VCaP (cell line): ENCODE measurements around the gene GORASP2.

Source experiments
- H3K27ac ChIP-seq: fragments of 450-650 bp; 2 replicates; pipeline ENCODE4 v1.5.1; 2017
- TF ChIP-seq, protein P1 (sequence below): fragments of 450-650 bp; conservative IDR thresholded peaks from 2 replicates; pipeline ENCODE4 v1.5.1; 2017; ENCODE audit warnings: mild to moderate bottlenecking, moderate library complexity

Gene GORASP2

DNA sequence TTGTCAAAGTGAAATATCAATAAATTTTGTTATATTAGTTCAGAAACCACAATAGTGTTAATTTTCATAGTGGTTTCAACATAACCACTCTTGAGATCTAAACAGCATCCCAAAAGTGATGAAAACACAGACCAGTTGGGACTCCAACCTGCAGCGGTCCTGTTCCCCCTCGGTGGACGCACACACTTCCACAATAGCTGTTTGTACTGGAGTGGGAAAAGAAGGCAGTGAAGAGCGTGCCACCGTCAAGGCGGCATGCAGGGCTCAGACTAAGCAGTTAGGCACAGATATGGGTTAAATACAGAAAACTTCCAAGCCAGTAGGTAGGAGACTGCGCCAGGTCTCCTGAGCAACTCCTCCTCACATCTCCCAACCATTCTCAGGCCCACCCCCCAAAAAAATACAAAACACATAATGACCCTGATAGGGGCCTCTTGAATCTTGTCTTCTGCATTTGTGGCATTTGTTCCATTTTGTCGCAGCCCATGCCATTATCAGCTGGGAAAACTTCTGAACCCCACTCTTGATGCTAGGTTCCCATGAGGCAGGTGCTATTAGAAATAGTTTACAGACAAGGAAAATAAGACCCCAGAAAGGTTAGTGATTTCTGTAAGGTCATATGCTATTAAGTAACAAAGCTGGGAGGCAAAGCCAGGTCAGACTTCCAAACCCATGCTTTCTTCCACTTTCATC lies 57.7 kb downstream of the GORASP2 start:
- TF ChIP-seq, protein P1, sequence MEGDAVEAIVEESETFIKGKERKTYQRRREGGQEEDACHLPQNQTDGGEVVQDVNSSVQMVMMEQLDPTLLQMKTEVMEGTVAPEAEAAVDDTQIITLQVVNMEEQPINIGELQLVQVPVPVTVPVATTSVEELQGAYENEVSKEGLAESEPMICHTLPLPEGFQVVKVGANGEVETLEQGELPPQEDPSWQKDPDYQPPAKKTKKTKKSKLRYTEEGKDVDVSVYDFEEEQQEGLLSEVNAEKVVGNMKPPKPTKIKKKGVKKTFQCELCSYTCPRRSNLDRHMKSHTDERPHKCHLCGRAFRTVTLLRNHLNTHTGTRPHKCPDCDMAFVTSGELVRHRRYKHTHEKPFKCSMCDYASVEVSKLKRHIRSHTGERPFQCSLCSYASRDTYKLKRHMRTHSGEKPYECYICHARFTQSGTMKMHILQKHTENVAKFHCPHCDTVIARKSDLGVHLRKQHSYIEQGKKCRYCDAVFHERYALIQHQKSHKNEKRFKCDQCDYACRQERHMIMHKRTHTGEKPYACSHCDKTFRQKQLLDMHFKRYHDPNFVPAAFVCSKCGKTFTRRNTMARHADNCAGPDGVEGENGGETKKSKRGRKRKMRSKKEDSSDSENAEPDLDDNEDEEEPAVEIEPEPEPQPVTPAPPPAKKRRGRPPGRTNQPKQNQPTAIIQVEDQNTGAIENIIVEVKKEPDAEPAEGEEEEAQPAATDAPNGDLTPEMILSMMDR = no peak
- no peak overlapping the region for H3K27ac ChIP-seq

DNA sequence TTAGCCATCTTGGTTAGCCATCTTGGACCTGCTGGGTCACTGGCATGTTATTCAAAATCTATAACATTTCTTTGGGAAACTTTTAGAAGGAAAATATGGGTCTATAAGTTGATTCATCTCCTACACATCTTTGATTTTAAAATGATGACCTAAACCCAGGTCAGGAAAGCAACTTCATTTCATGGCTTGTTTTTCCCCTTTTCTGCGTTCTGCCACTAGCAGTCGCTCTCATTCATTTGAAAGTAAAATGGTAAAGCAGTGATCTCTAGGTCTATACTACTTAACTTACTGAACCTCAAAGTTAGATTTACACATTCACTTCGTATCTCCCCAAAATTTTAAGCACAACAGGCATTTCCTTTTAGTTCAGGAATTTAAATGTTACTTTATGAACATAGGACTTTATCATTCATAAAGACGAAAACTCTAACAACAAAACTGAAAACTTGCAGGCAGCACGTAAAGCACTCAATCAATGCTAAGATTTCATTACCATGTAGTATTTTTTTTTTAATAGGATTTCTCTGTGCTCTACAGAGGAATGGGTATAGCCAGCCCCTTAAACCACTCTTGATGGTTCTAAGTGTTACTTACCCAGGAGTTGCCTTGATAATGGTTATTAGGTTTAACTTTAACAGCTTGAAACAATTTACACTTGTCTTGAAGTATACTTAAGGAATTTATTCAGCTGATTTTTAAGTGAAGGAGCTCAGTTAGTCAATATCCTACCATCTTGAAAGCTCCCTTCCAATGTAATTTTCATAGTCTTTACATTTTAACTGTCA lies 62.5 kb downstream of the GORASP2 start:
- TF ChIP-seq, protein P1 = no peak
- H3K27ac ChIP-seq = no peak overlapping the region

DNA sequence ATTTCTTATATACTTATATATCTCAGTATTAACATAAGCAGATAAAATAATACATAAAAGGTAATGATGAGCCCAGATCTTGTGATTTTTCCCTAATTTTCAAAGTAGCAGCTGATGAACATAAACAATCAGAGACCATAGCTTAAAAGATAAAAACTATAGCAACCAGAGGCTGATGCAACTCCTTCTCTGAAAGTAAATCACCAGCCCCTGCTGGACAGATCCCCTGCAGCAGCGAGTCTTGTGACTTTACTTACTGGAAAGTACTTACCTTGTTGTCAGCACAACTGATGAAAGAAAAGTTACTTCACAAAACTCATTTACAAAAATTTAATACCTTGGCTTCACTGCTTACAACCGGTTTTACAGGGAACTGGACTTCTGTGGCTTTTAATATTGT lies 67.3 kb downstream of the GORASP2 start:
- TF ChIP-seq, protein P1 = no peak
- peak overlapping the region; percentile 75 for H3K27ac ChIP-seq

DNA sequence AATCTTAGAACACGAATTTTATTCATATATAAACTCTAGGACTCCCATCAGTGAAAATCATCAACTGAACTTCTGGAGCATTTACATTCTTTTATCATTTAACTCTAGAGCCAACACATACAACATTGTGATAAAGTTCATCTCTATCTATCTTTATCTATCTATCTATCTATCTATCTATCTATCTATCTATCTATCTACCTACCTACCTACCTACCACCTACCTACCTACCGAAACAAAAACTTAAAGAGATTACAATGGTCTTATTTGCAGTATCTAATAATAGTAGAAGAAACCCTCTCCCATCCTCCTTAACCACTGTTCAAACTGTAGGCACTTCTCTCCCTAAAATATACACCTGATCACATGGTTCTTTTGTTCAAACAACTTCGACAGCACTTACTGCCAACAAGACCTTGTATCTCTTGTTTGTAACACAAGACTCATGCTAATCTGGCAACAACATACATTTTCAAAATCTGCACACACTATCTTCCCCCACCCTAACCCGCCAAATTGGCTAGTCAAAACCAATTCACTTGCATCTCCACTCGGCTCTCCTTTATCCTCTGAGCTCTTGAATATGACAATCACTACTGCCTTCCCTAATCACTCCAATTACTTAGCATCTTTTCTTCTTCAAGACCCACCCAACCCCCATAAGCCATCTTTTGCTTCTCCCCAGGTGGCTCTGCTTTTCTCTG lies 69.0 kb downstream of the GORASP2 start:
- H3K27ac ChIP-seq = peak overlapping the region; percentile 75
- TF ChIP-seq, protein P1 = no peak

DNA sequence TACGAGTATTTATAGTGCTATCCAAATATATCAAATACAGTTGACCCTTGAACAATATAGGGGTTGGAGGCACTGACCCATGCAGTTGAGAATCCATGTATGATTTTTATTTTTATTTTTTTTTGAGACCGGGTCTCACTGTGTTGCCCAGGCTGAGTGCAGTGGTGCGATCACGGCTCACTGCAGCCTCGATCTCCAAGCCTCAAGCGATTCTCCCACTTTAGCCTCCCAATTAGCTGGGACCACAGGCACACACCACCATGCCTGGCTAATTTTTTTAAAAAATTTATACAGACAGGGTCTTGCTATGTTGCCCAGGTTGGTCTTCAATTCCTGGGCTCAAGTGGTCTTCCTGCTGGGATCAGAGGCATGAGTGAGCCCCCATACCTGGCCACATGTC lies 70.6 kb downstream of the GORASP2 start:
- H3K27ac ChIP-seq = peak overlapping the region; percentile 75
- TF ChIP-seq, protein P1 = no peak

DNA sequence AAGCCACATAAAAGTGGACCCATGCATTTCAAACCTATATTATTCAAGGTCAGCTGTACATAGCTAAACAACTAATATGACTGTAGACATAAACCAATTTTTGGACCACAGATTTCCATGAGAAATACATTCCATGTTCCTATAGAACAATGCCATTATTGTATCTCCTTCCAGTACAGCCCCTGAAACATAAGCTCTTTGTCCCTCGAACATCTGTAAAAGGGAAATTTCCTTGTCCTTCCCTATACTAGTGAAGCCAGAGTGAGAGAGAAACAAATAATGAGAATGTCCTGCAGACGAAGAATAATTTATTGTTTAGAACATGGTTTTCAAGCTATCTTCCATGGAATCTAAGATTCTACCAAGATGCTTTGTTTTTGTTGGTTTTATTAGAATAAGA lies 75.3 kb downstream of the GORASP2 start:
- TF ChIP-seq, protein P1 = no peak
- no peak overlapping the region for H3K27ac ChIP-seq

DNA sequence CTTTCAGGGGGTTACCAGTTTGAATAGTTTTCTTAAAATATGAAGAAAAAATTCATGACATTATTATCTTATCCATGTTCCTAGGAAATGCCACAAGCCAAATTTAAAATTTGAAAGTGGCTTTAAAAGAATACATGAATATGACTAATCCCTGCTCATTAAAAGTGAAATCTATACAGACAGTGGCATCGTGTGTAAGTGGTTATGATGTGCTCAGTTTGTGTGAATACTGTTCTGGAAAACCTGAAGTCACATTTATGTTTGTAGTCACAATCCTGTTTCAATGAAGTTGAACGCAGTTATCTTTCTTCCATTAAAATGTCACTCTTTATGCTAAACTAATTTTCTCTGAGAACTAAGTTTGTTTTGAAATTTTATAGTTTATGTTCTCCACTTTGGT lies 75.8 kb downstream of the GORASP2 start:
- no peak overlapping the region for H3K27ac ChIP-seq
- TF ChIP-seq, protein P1 = no peak
